ENCODE data around the gene TFAP2A.

GRCh38 chr6:10384091-10384609 is 30.7 kb downstream of the TFAP2A start:
- TF ChIP-seq, protein P1, sequence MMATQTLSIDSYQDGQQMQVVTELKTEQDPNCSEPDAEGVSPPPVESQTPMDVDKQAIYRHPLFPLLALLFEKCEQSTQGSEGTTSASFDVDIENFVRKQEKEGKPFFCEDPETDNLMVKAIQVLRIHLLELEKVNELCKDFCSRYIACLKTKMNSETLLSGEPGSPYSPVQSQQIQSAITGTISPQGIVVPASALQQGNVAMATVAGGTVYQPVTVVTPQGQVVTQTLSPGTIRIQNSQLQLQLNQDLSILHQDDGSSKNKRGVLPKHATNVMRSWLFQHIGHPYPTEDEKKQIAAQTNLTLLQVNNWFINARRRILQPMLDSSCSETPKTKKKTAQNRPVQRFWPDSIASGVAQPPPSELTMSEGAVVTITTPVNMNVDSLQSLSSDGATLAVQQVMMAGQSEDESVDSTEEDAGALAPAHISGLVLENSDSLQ (IDR thresholded peaks at IDR 0.05): no peak
- TF ChIP-seq ARNT (IDR thresholded peaks at IDR 0.05) (no peak), SP1 (IDR thresholded peaks at IDR 0.05) (no peak), ZNF384 (IDR thresholded peaks at IDR 0.05) (no peak), TARDBP (IDR thresholded peaks at IDR 0.05) (no peak), SUZ12 (IDR thresholded peaks at IDR 0.05) (no peak), BHLHE40 (IDR thresholded peaks at IDR 0.05; ENCODE audit: borderline replicate concordance) (no peak), FOXM1 (IDR thresholded peaks at IDR 0.05; ENCODE audit: borderline replicate concordance) (no peak), HDGF (IDR thresholded peaks at IDR 0.05; ENCODE audit: borderline replicate concordance) (no peak), FOXA1 (IDR thresholded peaks at IDR 0.05) (no peak)
